ENCODE data around the gene PRR35.

Gene PRR35

GRCh38 chr16:561957-562938, 2.1 kb downstream of the PRR35 start:
- no peak for DNase-seq

- DNase-seq, result no peak
These were observed 3.0 kb downstream of the PRR35 start for GRCh38 chr16:563072-563644.

- DNase-seq, result no peak
These were observed 4.7 kb downstream of the PRR35 start for GRCh38 chr16:564690-565418.

- no peak for DNase-seq
These were observed 5.5 kb downstream of the PRR35 start for GRCh38 chr16:565419-566330.

- peak in 2 of 56 donors; percentile 17 to 26 for DNase-seq
These were observed 6.5 kb downstream of the PRR35 start, which contains the start of gene NHLRC4 for GRCh38 chr16:566475-567372. NHLRC4 (plus strand) TSS chr16:567005; CDS start chr16:568048, 1,043 bp downstream.

- DNase-seq, result no peak
These were observed 7.4 kb downstream of the PRR35 start for GRCh38 chr16:567373-568256.

- DNase-seq, result no peak
These were observed 8.4 kb downstream of the PRR35 start for GRCh38 chr16:568401-569258.

GRCh38 chr16:569445-570254, 9.5 kb downstream of the PRR35 start, which contains the start of gene PIGQ:
PIGQ (plus strand) TSS chr16:569968; CDS start chr16:574075, 4,107 bp downstream.
- peak in 48 of 56 donors; percentile 17 to 77 (median 52) for DNase-seq

GRCh38 chr16:572865-573650, 12.9 kb downstream of the PRR35 start:
- DNase-seq, result no peak

GRCh38 chr16:574021-574760, 14.0 kb downstream of the PRR35 start:
- DNase-seq, result no peak

GRCh38 chr16:575354-576196, 15.4 kb downstream of the PRR35 start:
- no peak for DNase-seq

GRCh38 chr16:576197-576822, 16.1 kb downstream of the PRR35 start:
- no peak for DNase-seq

GRCh38 chr16:576823-577201, 16.6 kb downstream of the PRR35 start:
- no peak for DNase-seq

- no peak for DNase-seq
These were observed 17.6 kb downstream of the PRR35 start for GRCh38 chr16:577796-578195.
